Spinal cord (tissue), 10 donors: ENCODE results near the gene PRAMEF5. TPM values are rescaled to one million over a fixed set of nuclear protein-coding genes. Genes with fewer than 3 reads are reported as not detected.
A peak's percentile ranks its signal among the peaks of the same experiment; 100 is the strongest.
"Not testable (repeated sequence)": the region's sequence is repeated elsewhere in the genome, so short reads cannot be mapped to it uniquely, and the experiment has no call there.

Experiments
- DNase-seq, 6 donors: peaks; one replicate each; pipeline versions ENCODE4 v3.0.0 to v3.0.0-alpha.2; 2013 to 2015; ENCODE audit warnings: low spot score in 6 of 6, low read depth in 4 of 6
- H3K27ac ChIP-seq: one replicate; pipeline ENCODE4 v1.5.1; 2013; ENCODE audit warnings: low read depth, low read length, control low read depth
- H3K27me3 ChIP-seq: one replicate; pipeline ENCODE4 v1.6.1; 2013; ENCODE audit warnings: low read length; ENCODE audit not compliant: control insufficient read depth, insufficient read depth
- H3K36me3 ChIP-seq: one replicate; pipeline ENCODE4 v1.6.1; 2013; ENCODE audit warnings: low read length; ENCODE audit not compliant: control insufficient read depth, insufficient read depth
- H3K4me1 ChIP-seq: one replicate; pipeline ENCODE4 v1.6.1; 2013; ENCODE audit warnings: low read length; ENCODE audit not compliant: control insufficient read depth, insufficient read depth
- H3K4me3 ChIP-seq: one replicate; pipeline ENCODE4 v1.5.1; 2013; ENCODE audit warnings: low read depth, low read length, control low read depth
- H3K9me3 ChIP-seq: one replicate; pipeline ENCODE4 v1.6.1; 2013; ENCODE audit warnings: low read length; ENCODE audit not compliant: control insufficient read depth, insufficient read depth
- WGBS: methylation state at CpG from one replicate; pipeline ENCODE4 v1.1.5; 2013; ENCODE audit warnings: missing lambda C conversion rate; ENCODE audit not compliant: insufficient coverage; 5-methylcytosine and 5-hydroxymethylcytosine counted together
- polyA plus RNA-seq, 2 donors: library from polyadenylated mRNA; unstranded; fragments of 120-200 nt; gene quantifications; one replicate each; pipeline ENCODE4 v1.2.1, GENCODE V29; 2013; ENCODE audit not compliant: insufficient read length in 2 of 2
- total RNA-seq, 2 donors: library from RNA; depleted of rRNA in 1 of 2; stranded (reverse); fragments of 120-200 nt in 1 of 2; fragments of >200 nt in 1 of 2; gene quantifications; one replicate each; pipeline versions ENCODE4 v1.2.3 to v1.2.4, GENCODE V29; 2013 to 2014
- donor health status: healthy.

The PRAMEF5 gene
- total and polyA plus RNA-seq, 4 donors: not detected

DNA sequence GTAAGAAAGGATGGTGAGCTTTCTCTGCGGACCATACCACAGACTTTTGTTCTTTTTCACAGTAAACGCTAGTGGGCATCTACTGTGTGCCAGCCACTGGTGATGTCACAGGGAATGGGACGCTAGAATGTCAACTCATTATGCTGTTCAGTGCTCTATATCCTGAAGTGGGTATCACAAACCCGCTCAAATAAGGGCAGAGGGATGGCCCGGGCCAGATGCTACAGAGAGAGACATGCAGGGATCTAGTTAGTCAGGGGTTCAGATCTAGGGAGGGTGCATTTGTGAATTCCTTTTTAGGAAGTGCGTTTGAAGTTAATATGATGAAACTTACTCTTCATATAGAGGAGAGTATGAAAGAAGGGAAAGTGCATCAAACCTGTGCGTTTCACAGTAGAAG lies 6.9 kb upstream of the PRAMEF5 start:
- not testable (repeated sequence) for H3K4me3 ChIP-seq, H3K27ac ChIP-seq, H3K36me3 ChIP-seq, H3K4me1 ChIP-seq, DNase-seq, H3K9me3 ChIP-seq, H3K27me3 ChIP-seq
- 95% methylated on average over 3 of the region's 7 CpGs for WGBS

DNA sequence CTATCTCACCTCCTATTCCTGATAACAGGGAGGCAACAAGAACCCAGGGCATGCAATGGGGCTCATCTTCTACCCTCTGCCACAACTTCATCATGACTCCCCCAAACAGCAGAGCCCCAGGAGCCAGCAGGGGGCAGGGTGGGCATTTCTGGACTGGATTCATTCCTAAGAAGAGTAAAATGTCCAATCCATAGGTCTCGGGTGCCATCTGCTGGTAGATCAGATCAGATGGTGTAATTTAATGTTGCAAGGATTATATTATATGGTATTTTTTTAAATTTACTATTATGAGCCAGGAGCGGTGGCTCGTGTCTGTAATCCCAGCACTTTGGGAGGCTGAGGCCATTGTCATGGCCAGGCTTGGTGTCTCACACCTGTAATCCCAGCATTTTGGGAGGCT lies 11.1 kb downstream of the PRAMEF5 start:
- H3K9me3 ChIP-seq, H3K36me3 ChIP-seq, H3K4me1 ChIP-seq, H3K27ac ChIP-seq, DNase-seq, H3K4me3 ChIP-seq, H3K27me3 ChIP-seq: not testable (repeated sequence)
- no CpG with 5 or more reads among the region's 3 CpGs for WGBS

DNA sequence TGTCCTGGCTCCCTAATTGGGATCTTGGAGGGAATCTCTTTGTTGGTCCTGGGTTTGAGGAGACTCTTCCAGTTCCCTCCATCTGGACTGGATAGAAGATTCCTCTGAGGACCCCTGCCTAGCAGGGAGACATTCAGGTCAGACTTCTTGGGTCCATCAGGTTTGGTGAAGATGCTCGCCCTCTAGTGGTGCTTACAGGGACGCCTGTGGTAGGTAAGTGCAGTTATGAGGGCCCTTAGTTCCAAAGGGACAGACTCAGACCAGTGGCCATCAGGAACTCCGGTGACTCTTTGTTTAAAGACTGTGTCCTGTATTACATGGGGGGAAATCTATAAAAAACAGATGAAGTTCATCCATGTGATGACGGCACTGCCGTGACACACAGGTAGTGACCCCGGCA lies 23.0 kb downstream of the PRAMEF5 start:
- not testable (repeated sequence) for H3K4me1 ChIP-seq, DNase-seq
- 6% methylated on average over 2 of the region's 6 CpGs for WGBS

DNA sequence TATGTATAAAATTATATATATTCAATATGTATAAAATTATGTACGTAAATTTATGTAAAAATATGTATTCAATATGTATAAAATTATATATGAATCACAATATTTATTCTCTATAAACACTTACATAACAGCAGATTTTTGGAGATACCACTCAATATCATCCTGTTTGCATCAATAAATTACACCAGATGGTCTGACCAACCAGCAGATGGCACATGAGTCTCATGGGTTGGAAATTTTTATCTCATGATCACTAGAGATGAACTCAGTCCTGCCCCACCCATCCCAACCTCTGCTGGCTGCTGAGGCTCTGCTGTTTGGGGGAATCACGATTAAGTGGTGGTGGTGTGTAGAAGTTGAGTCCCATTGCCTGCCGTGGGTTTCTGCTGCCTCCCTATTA lies 25.6 kb downstream of the PRAMEF5 start:
- not testable (repeated sequence) for H3K4me1 ChIP-seq, H3K27me3 ChIP-seq, H3K36me3 ChIP-seq, H3K4me3 ChIP-seq, H3K9me3 ChIP-seq, H3K27ac ChIP-seq
- WGBS: no CpG with 5 or more reads among the region's 3 CpGs
- DNase-seq: peak in 1 of 6 donors; percentile 0

More for the DNA sequence above, 23.0 kb downstream of the PRAMEF5 start:
- H3K4me3 ChIP-seq, H3K27ac ChIP-seq, H3K27me3 ChIP-seq, H3K36me3 ChIP-seq, H3K9me3 ChIP-seq: not testable (repeated sequence)

DNA sequence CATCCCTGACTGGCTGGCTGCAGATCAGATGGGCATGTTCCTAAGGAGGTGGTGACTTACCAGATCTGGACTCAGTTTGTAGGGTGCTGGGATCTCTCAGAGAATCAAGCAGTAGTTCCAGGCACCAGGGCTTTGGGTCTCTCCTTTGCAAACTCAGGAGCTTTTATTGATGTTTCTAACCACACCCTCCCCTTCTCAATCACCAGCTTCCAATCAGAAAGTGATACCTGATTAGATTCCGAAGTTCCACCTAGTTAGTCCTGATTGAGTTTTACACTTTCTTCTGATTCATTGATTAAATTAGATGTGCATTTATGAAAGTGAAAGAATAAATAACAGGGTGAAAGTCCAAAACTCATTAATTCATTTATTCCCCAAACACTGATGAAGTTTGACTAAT lies 31.0 kb downstream of the PRAMEF5 start, which contains the start of gene PRAMEF8:
PRAMEF8 (minus strand) TSS at position 101 of the 400 bp plus-strand sequence. CDS start 1,046 bp downstream, outside the sequence.
- not testable (repeated sequence) for H3K27ac ChIP-seq, H3K36me3 ChIP-seq, H3K4me1 ChIP-seq, H3K9me3 ChIP-seq, H3K27me3 ChIP-seq, H3K4me3 ChIP-seq, DNase-seq
- no CpG with 5 or more reads among the region's 1 CpG for WGBS

DNA sequence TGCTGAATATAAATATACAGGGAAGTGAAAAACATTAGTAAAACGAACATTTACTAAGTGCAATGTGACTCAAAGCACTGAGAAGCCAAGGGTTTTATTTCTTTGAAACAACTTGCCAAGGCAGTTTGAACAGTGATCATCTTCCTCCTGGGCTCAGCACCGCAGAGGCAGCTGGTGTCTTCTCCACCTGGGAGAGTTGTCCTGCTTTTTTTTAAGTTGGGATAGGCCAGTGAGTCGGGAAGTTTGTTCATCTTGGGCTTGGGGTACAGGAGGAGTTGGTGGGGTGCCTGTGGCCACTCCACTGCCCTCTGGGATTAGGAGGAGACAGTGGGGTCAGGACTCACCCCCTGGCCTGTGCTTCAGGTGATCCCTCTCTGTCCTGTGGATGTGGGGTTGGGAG lies 35.0 kb downstream of the PRAMEF5 start:
- H3K4me3 ChIP-seq, H3K4me1 ChIP-seq, DNase-seq: not testable (repeated sequence)

DNA sequence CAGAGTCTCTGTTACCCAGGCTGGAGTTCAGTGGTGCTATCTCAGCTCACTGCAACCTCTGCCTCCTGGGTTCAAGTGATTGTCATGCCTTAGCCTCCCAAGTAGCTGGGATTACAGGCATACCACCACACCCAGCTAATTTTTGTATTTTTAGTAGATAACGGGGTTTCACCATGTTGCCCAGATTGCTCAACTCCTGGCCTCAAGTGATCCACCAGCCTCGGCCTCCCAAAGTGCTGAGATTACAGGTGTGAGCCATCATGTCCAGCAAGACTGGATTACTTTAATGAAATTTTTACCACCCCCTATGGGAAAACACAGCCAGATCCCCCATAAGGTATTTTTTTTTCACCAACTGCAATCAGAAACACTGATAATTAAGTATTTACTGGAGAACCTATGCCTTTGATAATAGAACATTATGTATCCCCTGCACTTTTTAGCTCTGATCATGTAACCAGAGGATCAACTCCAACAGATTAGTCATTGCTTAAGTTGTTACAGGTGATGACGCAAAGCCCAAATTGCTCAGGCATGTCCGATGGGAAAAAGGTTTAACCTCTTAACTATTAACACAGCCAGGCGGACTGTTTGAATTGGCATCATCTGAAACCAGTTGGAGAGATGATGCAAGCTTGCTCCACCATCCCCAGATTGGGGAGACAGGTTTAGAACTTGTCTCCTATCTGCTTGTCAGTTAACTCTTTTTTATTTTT lies 43.4 kb downstream of the PRAMEF5 start:
- H3K27me3 ChIP-seq, DNase-seq, H3K36me3 ChIP-seq, H3K27ac ChIP-seq, H3K9me3 ChIP-seq, H3K4me3 ChIP-seq, H3K4me1 ChIP-seq: not testable (repeated sequence)
- WGBS: no CpG with 5 or more reads among the region's 5 CpGs

More for the DNA sequence above, 35.0 kb downstream of the PRAMEF5 start:
- WGBS: no CpG with 5 or more reads among the region's 3 CpGs
- H3K36me3 ChIP-seq, H3K27me3 ChIP-seq, H3K9me3 ChIP-seq, H3K27ac ChIP-seq: not testable (repeated sequence)

DNA sequence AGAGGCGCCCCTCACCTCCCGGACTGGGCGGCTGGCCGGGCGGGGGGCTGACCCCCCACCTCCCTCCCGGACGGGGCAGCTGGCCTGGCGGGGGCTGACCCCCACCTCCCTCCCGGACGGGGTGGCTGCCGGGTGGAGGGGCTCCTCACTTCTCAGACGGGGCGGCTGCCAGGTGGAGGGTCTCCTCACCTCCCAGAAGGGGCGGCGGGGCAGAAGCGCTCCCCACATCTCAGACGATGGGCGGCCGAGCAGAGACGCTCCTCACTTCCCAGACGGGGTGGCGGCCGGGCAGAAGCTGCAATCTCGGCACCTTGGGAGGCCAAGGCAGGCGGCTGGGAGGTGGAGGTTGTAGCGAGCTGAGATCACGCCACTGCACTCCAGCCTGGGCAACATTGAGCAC lies 44.7 kb downstream of the PRAMEF5 start:
- not testable (repeated sequence) for DNase-seq, H3K27ac ChIP-seq, H3K4me3 ChIP-seq, H3K4me1 ChIP-seq, H3K27me3 ChIP-seq, H3K36me3 ChIP-seq, H3K9me3 ChIP-seq
- WGBS: no CpG with 5 or more reads among the region's 27 CpGs

DNA sequence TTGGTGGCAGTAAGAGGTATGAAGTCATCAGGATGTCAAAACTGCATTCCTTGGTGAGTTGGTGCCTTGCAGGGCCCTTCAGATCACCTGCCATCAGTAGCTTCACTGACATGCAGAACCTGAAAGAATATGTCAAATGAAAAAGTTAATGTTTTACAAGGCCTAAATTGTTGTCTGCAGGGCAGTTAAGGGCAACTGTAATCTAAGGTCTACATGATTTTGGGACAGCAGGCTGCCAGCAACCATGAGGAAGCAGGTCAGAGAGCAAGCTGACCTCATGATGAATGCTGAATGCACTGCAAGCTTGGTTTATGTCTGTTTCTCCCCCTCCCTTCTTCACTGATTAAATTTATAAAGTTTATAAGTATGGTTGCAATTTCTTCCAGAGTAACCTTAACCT lies 48.2 kb downstream of the PRAMEF5 start:
- not testable (repeated sequence) for H3K4me1 ChIP-seq, H3K9me3 ChIP-seq, H3K27ac ChIP-seq

DNA sequence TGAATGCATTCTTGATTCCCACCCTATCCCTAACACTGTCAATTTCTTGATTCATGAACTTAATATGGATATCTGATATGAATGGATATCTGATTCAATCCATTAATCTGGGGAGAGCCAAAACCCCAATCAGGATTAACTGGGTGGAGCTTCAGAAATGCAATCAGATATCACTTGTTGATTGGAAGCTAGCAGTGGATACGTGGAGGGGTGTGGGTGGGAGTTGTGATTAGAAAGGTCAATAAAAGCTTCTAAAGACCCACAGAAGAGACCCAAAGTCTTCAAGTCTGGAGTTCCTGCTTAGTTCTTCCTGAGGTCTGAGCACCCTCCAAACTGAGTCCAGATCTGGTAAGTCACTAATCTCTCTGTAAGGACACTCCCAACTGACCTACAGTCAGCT lies 49.2 kb downstream of the PRAMEF5 start, which contains the start of gene PRAMEF33:
PRAMEF33 (plus strand) TSS at position 301 of the 400 bp plus-strand sequence. CDS start 2,416 bp downstream, outside the sequence.
- no CpG with 5 or more reads among the region's 1 CpG for WGBS
- H3K4me1 ChIP-seq: not testable (repeated sequence)

More for the DNA sequence above, 48.2 kb downstream of the PRAMEF5 start:
- not testable (repeated sequence) for H3K27me3 ChIP-seq, DNase-seq, H3K4me3 ChIP-seq, H3K36me3 ChIP-seq

More for the DNA sequence above, 49.2 kb downstream of the PRAMEF5 start, which contains the start of gene PRAMEF33:
- not testable (repeated sequence) for H3K27me3 ChIP-seq, H3K4me3 ChIP-seq, H3K36me3 ChIP-seq, DNase-seq, H3K9me3 ChIP-seq, H3K27ac ChIP-seq
